K562 (cell line): ENCODE measurements around the gene CD40. TPM values are rescaled to one million over a fixed set of nuclear protein-coding genes. Genes with fewer than 3 reads are reported as not detected.

Experiments
- ATAC-seq: fragments of 200-7000 bp; cut with Tn5 transposase; 3 replicates; pipeline ENCODE4 v1.9.1; 2020; ENCODE audit warnings: moderate library complexity
- BruUV-seq: library from RNA; stranded (reverse); fragments of 400-500 nt; replicated peaks from 2 replicates; lab custom pipeline; 2021; lab: Mats Ljungman, UMichigan
- CTCF ChIA-PET: fragments of 300-600 bp; formaldehyde crosslinking; extraction: SDS; loops from one replicate; lab custom pipeline; 2021; ENCODE audit warnings: low intra/inter-chr PET ratio; lab: Yijun Ruan, JAX
- POLR2A ChIA-PET: fragments of 300-600, 350-650 bp; sonication (Branson Sonifier 250); formaldehyde crosslinking; extraction: SDS; loops from one replicate; lab custom pipeline; 2021; ENCODE audit warnings: antibody characterized with exemption, inconsistent platforms; lab: Yijun Ruan, JAX
- DNase-seq, 4 experiments: peaks; one replicate each; pipeline versions ENCODE4 v3.0.0 to v3.0.0-alpha.2; 2011 to 2018; ENCODE audit warnings: low spot score in 3 of 4, mixed read lengths in 3 of 4; ENCODE audit errors: extremely low read depth in 1 of 4
- FAIRE-seq: peaks from 2 replicates; lab custom pipeline; 2011; peaks lifted over from hg19 to GRCh38; lab: Jason Lieb, UNC
- H2AFZ ChIP-seq: 2 replicates; pipeline ENCODE4 v1.6.0; 2011; ENCODE audit warnings: low read depth, low read length, control low read depth, inconsistent platforms
- H3K27ac ChIP-seq: fragments of 200-600 bp; 3 replicates; pipeline ENCODE4 v1.8.0; 2011; ENCODE audit warnings: low read depth, mild to moderate bottlenecking, control low read depth, inconsistent platforms, low read length, moderate library complexity, mixed read lengths; ENCODE audit errors: extremely low read depth
- H3K27me3 ChIP-seq, 2 experiments: fragments of 300-600 bp in 1 of 2; 2 replicates in 1 of 2; 3 replicates in 1 of 2; pipeline versions ENCODE4 v1.6.0 to v1.8.0; 2011; ENCODE audit warnings: inconsistent platforms in 2 of 2, low read length in 2 of 2, mild to moderate bottlenecking in 1 of 2, mixed read lengths in 1 of 2, moderate library complexity in 1 of 2; ENCODE audit not compliant: control insufficient read depth in 2 of 2, insufficient read depth in 2 of 2
- H3K36me3 ChIP-seq: fragments of 300-600 bp; 3 replicates; pipeline ENCODE4 v1.8.0; 2011; ENCODE audit warnings: mild to moderate bottlenecking, low read length, inconsistent platforms; ENCODE audit not compliant: control insufficient read depth, insufficient read depth
- H3K4me1 ChIP-seq, 2 experiments: fragments of 200-600 bp in 1 of 2; replicated peaks in 1 of 2; 2 replicates in 1 of 2; 3 replicates in 1 of 2; pipeline versions ENCODE4 v1.5.1 to v1.8.0; 2011; ENCODE audit warnings: inconsistent platforms in 2 of 2, low read length in 2 of 2, mild to moderate bottlenecking in 1 of 2, mixed read lengths in 1 of 2, moderate library complexity in 1 of 2; ENCODE audit not compliant: control insufficient read depth in 2 of 2, insufficient read depth in 2 of 2
- H3K4me2 ChIP-seq: 2 replicates; pipeline ENCODE4 v1.6.1; 2011; ENCODE audit warnings: low read length, control low read depth, inconsistent platforms, mixed read lengths; ENCODE audit not compliant: insufficient read depth
- H3K4me3 ChIP-seq: fragments of 200-600 bp; sonication (generic), shearing (Covaris generic); 2 replicates; pipeline ENCODE4 v1.5.1; 2016; ENCODE audit warnings: control low read depth, inconsistent platforms
- H3K79me2 ChIP-seq: fragments of 200-600 bp; 3 replicates; pipeline ENCODE4 v1.8.0; 2011; ENCODE audit warnings: low read length, inconsistent platforms; ENCODE audit not compliant: control insufficient read depth, insufficient read depth
- H3K9ac ChIP-seq, 2 experiments: 2 replicates each; pipeline versions ENCODE4 v1.6.0 to v1.6.1; 2011; ENCODE audit warnings: low read depth in 2 of 2, low read length in 2 of 2, control low read depth in 1 of 2, inconsistent platforms in 1 of 2, mild to moderate bottlenecking in 1 of 2, mixed read lengths in 1 of 2; ENCODE audit not compliant: insufficient read depth in 1 of 2
- H3K9me1 ChIP-seq: one replicate; pipeline ENCODE4 v1.6.0; 2011; ENCODE audit warnings: inconsistent platforms, mild to moderate bottlenecking, low read length, moderate library complexity; ENCODE audit not compliant: control insufficient read depth, insufficient read depth
- H3K9me3 ChIP-seq: replicated peaks from 2 replicates; pipeline ENCODE4 v1.5.1; 2011; ENCODE audit warnings: low read depth, low read length, inconsistent platforms; ENCODE audit not compliant: control insufficient read depth, insufficient read depth
- H4K20me1 ChIP-seq: replicated peaks from 2 replicates; pipeline ENCODE4 v1.6.1; 2011; ENCODE audit warnings: low read length, inconsistent platforms, mixed read lengths; ENCODE audit not compliant: control insufficient read depth, insufficient read depth
- FOXA1 ChIP-seq: fragments of 450-650 bp; IDR thresholded peaks from 2 replicates; pipeline ENCODE4 v1.6.1; 2016; ENCODE audit warnings: mild to moderate bottlenecking, borderline replicate concordance
- GABPB1 ChIP-seq: sonication (generic); formaldehyde crosslinking; IDR thresholded peaks from 2 replicates; pipeline ENCODE4 v1.8.0; 2022; ENCODE audit warnings: mild to moderate bottlenecking, missing genetic modification reagents
- HNRNPUL1 ChIP-seq: fragments of 200-400 bp; formaldehyde crosslinking; IDR thresholded peaks from 2 replicates; pipeline ENCODE4 v1.6.1; 2017; ENCODE audit warnings: low read length
- KDM5B ChIP-seq: fragments of 200-600 bp; sonication (generic); IDR thresholded peaks from 2 replicates; pipeline ENCODE4 v1.6.1; 2012; ENCODE audit warnings: low read depth, mild to moderate bottlenecking, moderate library complexity, low read length, control low read depth, inconsistent platforms; ENCODE audit not compliant: insufficient replicate concordance
- MAZ ChIP-seq, 2 experiments: fragments of 450-650 bp in 1 of 2; sonication (generic) in 1 of 2; formaldehyde crosslinking; IDR thresholded peaks in 1 of 2; conservative IDR thresholded peaks in 1 of 2; 2 replicates each; pipeline versions ENCODE4 v1.4.0 to v1.5.0; 2020; ENCODE audit warnings: mild to moderate bottlenecking in 1 of 2, missing genetic modification reagents in 1 of 2
- MECOM ChIP-seq: fragments of 250-450 bp; sonication (Bioruptor Pico); IDR thresholded peaks from 2 replicates; pipeline ENCODE4 v1.8.0; 2022; ENCODE audit warnings: inconsistent platforms
- MYNN ChIP-seq, 2 experiments: sonication (generic); formaldehyde crosslinking in 1 of 2; IDR thresholded peaks; 2 replicates each; pipeline versions ENCODE4 v1.5.0 to v1.6.1; 2016 to 2020; ENCODE audit warnings: antibody characterized with exemption in 1 of 2, missing genetic modification reagents in 1 of 2
- NFE2 ChIP-seq: IDR thresholded peaks from 2 replicates; pipeline ENCODE4 v1.6.1; 2014; ENCODE audit warnings: antibody characterized with exemption, low read depth
- SP1 ChIP-seq: sonication (generic); formaldehyde crosslinking; IDR thresholded peaks from 2 replicates; pipeline ENCODE4 v1.8.1; 2022; ENCODE audit warnings: mild to moderate bottlenecking, missing genetic modification reagents
- SPI1 ChIP-seq: IDR thresholded peaks from 2 replicates; pipeline ENCODE4 v1.6.1; 2011; ENCODE audit warnings: low read depth, low read length, control low read depth, borderline replicate concordance
- SRSF1 ChIP-seq: fragments of 200-400 bp; formaldehyde crosslinking; IDR thresholded peaks from 2 replicates; pipeline ENCODE4 v1.6.1; 2017; ENCODE audit warnings: mild to moderate bottlenecking, low read depth, low read length, moderate library complexity
- ZNF197 ChIP-seq: fragments of 200-800 bp; sonication (Bioruptor generic); IDR thresholded peaks from 2 replicates; pipeline ENCODE4 v1.6.1; 2016; ENCODE audit warnings: low read depth, missing genetic modification characterization, missing compliant biosample characterization
- ZNF311 ChIP-seq: fragments of 250-450 bp; sonication (Bioruptor Pico); IDR thresholded peaks from 2 replicates; pipeline ENCODE4 v1.4.0; 2020; ENCODE audit warnings: mild to moderate bottlenecking, moderate library complexity
- WGBS: fragments of 100-300 bp; shearing (Covaris generic); methylation state at CpG from one replicate; pipeline ENCODE4 v1.1.6; 2016; ENCODE audit warnings: low coverage, mixed read lengths; ENCODE audit not compliant: insufficient coverage; ENCODE audit errors: missing lambda C conversion rate; 5-methylcytosine and 5-hydroxymethylcytosine counted together
- in situ Hi-C: fragments of 300-500 bp; cut with MboI; formaldehyde crosslinking; loops from 4 replicates; pipeline ENCODE4 v1.15.0; 2018; ENCODE audit warnings: inconsistent platforms, mixed read lengths
- intact Hi-C: fragments of 100-400 bp; cut with micrococcal nuclease; formaldehyde crosslinking; loops from 2 replicates; pipeline ENCODE4 v1.14.2; 2022
- polyA plus RNA-seq, 8 experiments: library from polyadenylated mRNA; depleted of rRNA in 4 of 8; stranded (reverse) in 5 of 8; unstranded in 3 of 8; fragments of >200 nt; fragmentation: Nextera tagmentation in 2 of 8; fragmentation: Illumina TruSeq in 1 of 8; extraction: Ambion mirVana in 2 of 8; extraction: Trizol in 1 of 8; gene quantifications; 2 replicates each; pipeline versions ENCODE4 v1.2.1 to v1.2.3, GENCODE V29; 2011 to 2014; ENCODE audit warnings: inconsistent platforms in 1 of 8, missing spikeins in 1 of 8
- total RNA-seq, 7 experiments: library from RNA; depleted of rRNA in 6 of 7; stranded (reverse); fragments of >200 nt in 6 of 7; fragmentation: Illumina TruSeq in 2 of 7; extraction: Trizol in 2 of 7; gene quantifications; 2 replicates each; pipeline versions ENCODE4 v1.2.1 to v1.2.3, GENCODE V29; 2011 to 2021; ENCODE audit warnings: low replicate concordance in 1 of 7
- TF ChIP-seq, protein P1 (sequence below): fragments of 450-650 bp; IDR thresholded peaks from one replicate; pipeline ENCODE4 v1.6.1; 2018; ENCODE audit warnings: mild to moderate bottlenecking, moderate library complexity; ENCODE audit not compliant: partially characterized antibody
- TF ChIP-seq, protein P2 (sequence below): fragments of 450-650 bp; IDR thresholded peaks from 2 replicates; pipeline ENCODE4 v1.6.1; 2016; ENCODE audit warnings: antibody characterized with exemption

The CD40 gene
- total and polyA plus RNA-seq, 9 of the 15 experiments (the other 6 are each of a cell fraction or from before 2014, with no cell fraction given) = 0.76 to 3.7 (median 1.6) TPM

DNA sequence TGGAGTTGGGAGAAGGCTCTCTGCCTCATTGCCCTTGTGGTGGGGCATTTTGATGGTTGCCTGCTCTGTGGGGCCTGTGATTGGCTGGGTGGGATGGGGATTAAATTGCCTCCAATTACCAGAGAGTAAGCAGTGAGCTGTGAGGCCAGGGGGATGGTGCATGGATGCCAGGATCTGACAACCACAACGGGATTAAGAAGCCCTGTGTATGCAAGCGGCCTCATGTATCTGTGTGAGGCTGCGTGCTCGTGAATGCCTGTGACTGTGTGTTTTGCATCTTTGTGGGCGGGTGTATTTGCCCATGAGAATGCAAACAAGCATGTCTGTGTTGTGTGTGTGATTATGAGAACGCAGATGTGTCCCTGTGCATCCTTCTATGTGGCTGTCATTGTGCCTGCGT lies 46.1 kb downstream of the CD40 start:
- Histone ChIP-seq H3K9me3 (no peaks in the 10 kb centered on the region), H3K9me1 (no peaks in the 10 kb centered on the region), H3K36me3 (no peaks in the 10 kb centered on the region), H3K79me2 (no peaks in the 10 kb centered on the region), H3K4me3 (no peak overlapping the region), H3K27me3 (peaks cover 0 to 49% of the 10 kb centered on the region in 2 experiments; a peak in 3 of 5 replicates), H2AFZ (no peak overlapping the region), H4K20me1 (peaks cover 8% of the 10 kb centered on the region; the same call in 1 of the 2 replicates), H3K27ac (no peak overlapping the region), H3K9ac (no peak overlapping the region), H3K4me2 (no peak overlapping the region), H3K4me1 (no peaks in the 10 kb centered on the region)
- ChIA-PET POLR2A (no interaction called here), CTCF (no interaction called here)
- in situ Hi-C loops = no loop called here
- BruUV-seq = no TSS peak
- DNase-seq = no peak
- WGBS = 0% methylated on average over 7 of the region's 7 CpGs
- intact Hi-C loops = no loop called here
- no peak for FAIRE-seq
- no peak for ATAC-seq
- no peak for TF ChIP-seq NFE2
- TF ChIP-seq MYNN (IDR thresholded peaks at IDR 0.05) = no peak
- TF ChIP-seq MYNN (CRISPR knock-in tag; IDR thresholded peaks at IDR 0.05) = no peak
- no peak for TF ChIP-seq SRSF1
- TF ChIP-seq FOXA1 = no peak
- TF ChIP-seq SP1 = no peak
- no peak for TF ChIP-seq KDM5B
- TF ChIP-seq, protein P1, sequence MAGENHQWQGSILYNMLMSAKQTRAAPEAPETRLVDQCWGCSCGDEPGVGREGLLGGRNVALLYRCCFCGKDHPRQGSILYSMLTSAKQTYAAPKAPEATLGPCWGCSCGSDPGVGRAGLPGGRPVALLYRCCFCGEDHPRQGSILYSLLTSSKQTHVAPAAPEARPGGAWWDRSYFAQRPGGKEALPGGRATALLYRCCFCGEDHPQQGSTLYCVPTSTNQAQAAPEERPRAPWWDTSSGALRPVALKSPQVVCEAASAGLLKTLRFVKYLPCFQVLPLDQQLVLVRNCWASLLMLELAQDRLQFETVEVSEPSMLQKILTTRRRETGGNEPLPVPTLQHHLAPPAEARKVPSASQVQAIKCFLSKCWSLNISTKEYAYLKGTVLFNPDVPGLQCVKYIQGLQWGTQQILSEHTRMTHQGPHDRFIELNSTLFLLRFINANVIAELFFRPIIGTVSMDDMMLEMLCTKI = no peak
- no peak for TF ChIP-seq MAZ (CRISPR knock-in tag; conservative IDR thresholded peaks at IDR 0.05 in 1 of 2, IDR thresholded peaks at IDR 0.05 in 1 of 2)
- TF ChIP-seq SPI1 = no peak
- TF ChIP-seq, protein P2, sequence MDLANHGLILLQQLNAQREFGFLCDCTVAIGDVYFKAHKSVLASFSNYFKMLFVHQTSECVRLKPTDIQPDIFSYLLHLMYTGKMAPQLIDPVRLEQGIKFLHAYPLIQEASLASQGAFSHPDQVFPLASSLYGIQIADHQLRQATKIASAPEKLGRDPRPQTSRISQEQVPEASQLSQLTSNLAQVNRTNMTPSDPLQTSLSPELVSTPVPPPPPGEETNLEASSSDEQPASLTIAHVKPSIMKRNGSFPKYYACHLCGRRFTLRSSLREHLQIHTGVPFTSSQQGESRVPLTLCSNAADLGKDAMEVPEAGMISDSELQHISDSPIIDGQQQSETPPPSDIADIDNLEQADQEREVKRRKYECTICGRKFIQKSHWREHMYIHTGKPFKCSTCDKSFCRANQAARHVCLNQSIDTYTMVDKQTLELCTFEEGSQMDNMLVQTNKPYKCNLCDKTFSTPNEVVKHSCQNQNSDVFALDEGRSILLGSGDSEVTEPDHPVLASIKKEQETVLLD = no peak
- TF ChIP-seq GABPB1 = no peak
- TF ChIP-seq MECOM (CRISPR knock-in tag) = no peak
- TF ChIP-seq ZNF197 (CRISPR knock-in tag) = no peak
- no peak for TF ChIP-seq HNRNPUL1
- no peak for TF ChIP-seq ZNF311 (CRISPR knock-in tag)
